OCI-LY1 (cell line): Measurements from ENCODE around the gene SLC5A12.
A peak's percentile ranks its signal among the peaks of the same experiment; 100 is the strongest.

ENCODE experiments used
- H2AFZ ChIP-seq: fragments of 200-600 bp; sonication (generic), shearing (Covaris generic); 2 replicates; pipeline ENCODE4 v1.6.0; 2014; ENCODE audit warnings: antibody characterized with exemption, mild to moderate bottlenecking, low read length
- H3F3A ChIP-seq: fragments of 200-600 bp; sonication (generic), shearing (Covaris generic); 2 replicates; pipeline ENCODE4 v1.6.0; 2014; ENCODE audit warnings: mild to moderate bottlenecking, antibody characterized with exemption, low read length, moderate library complexity; ENCODE audit not compliant: insufficient read depth
- H3K27ac ChIP-seq: fragments of 200-600 bp; sonication (generic); 2 replicates; pipeline ENCODE4 v1.5.1; 2014; ENCODE audit warnings: low read length, mixed run types, mild to moderate bottlenecking, low read depth; ENCODE audit not compliant: poor library complexity, severe bottlenecking
- H3K27me3 ChIP-seq: fragments of 200-600 bp; sonication (generic); 2 replicates; pipeline ENCODE4 v1.6.0; 2014; ENCODE audit warnings: antibody characterized with exemption, mild to moderate bottlenecking, low read length, moderate library complexity; ENCODE audit not compliant: insufficient read depth
- H3K36me3 ChIP-seq: fragments of 200-600 bp; sonication (generic); 2 replicates; pipeline ENCODE4 v1.6.1; 2014; ENCODE audit warnings: mild to moderate bottlenecking, antibody characterized with exemption, low read length, moderate library complexity, mixed read lengths; ENCODE audit not compliant: insufficient read depth
- H3K4me1 ChIP-seq: fragments of 200-600 bp; sonication (generic); 2 replicates; pipeline ENCODE4 v1.5.1; 2014; ENCODE audit warnings: mild to moderate bottlenecking, low read length, moderate library complexity; ENCODE audit not compliant: insufficient read depth, severe bottlenecking
- H3K4me2 ChIP-seq: fragments of 200-600 bp; sonication (generic), shearing (Covaris generic); 2 replicates; pipeline ENCODE4 v1.6.1; 2014; ENCODE audit warnings: low read length
- H3K4me3 ChIP-seq: fragments of 200-600 bp; sonication (generic); 2 replicates; pipeline ENCODE4 v1.5.1; 2014; ENCODE audit warnings: low read length, low read depth, mild to moderate bottlenecking, mixed read lengths; ENCODE audit not compliant: poor library complexity, severe bottlenecking
- H3K79me2 ChIP-seq: fragments of 200-600 bp; shearing (Covaris generic); 2 replicates; pipeline ENCODE4 v1.6.1; 2016; ENCODE audit warnings: mixed run types, low read length, mixed read lengths; ENCODE audit not compliant: insufficient read depth
- H3K9ac ChIP-seq: fragments of 200-600 bp; sonication (generic), shearing (Covaris generic); 2 replicates; pipeline ENCODE4 v1.6.1; 2014; ENCODE audit warnings: mild to moderate bottlenecking, low read length, mixed read lengths
- H3K9me2 ChIP-seq: fragments of 200-600 bp; sonication (generic), shearing (Covaris generic); 2 replicates; pipeline ENCODE4 v1.6.1; 2014; ENCODE audit warnings: low read depth, mild to moderate bottlenecking, low read length, mixed read lengths
- H3K9me3 ChIP-seq: fragments of 200-600 bp; shearing (Covaris generic); 2 replicates; pipeline ENCODE4 v1.6.1; 2014; ENCODE audit warnings: low read length, mixed read lengths
- H4K20me1 ChIP-seq: fragments of 200-600 bp; sonication (generic), shearing (Covaris generic); 2 replicates; pipeline ENCODE4 v1.6.0; 2016; ENCODE audit warnings: mild to moderate bottlenecking, low read length; ENCODE audit not compliant: insufficient read depth
- EZH2 ChIP-seq: fragments of 200-600 bp; sonication (generic), shearing (Covaris generic); IDR thresholded peaks from 2 replicates; pipeline ENCODE4 v1.8.0; 2017; ENCODE audit warnings: borderline replicate concordance, mixed run types, mild to moderate bottlenecking, antibody characterized with exemption, low read length, moderate library complexity, mixed read lengths
- TF ChIP-seq, protein P1 (sequence below): fragments of 200-600 bp; sonication (generic), shearing (Covaris generic); IDR thresholded peaks from 2 replicates; pipeline ENCODE4 v1.5.1; 2017; ENCODE audit warnings: mild to moderate bottlenecking, antibody characterized with exemption, low read length, moderate library complexity, mixed read lengths

Gene SLC5A12

DNA sequence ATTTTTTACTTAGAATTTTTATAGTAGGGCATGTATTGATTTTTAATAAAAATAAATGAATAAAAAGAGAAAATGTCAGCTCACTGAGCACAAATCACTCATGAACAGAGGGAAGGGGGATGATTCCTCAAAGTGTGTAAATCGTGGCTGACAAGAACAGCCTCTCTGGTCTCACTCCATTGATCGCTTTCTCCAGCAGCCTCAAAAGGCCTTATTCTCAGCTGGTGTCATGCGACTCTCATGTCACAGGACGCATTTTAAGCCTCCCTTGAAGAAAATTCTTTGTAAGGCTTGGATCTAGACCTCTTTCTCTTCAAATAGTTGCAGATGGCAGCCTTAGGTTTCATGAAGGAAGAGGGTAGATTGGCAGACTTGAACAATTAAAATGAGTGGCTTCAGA, 33.9 kb upstream of the SLC5A12 start:
- Histone ChIP-seq H3F3A (no peaks in the 10 kb centered on the region), H3K4me1 (peaks cover 78% of the 10 kb centered on the region), H3K9me3 (0 out of 2 replicates have a peak, but pooled peaks cover 3% of the 10 kb centered on the region), H3K36me3 (no peaks in the 10 kb centered on the region; the same call in 1 of the 2 replicates), H2AFZ (no peak overlapping the region), H3K27ac (peak overlapping the region; percentile 95), H3K4me3 (no peak overlapping the region), H3K79me2 (no peaks in the 10 kb centered on the region), H3K9ac (peak overlapping the region; percentile 56), H4K20me1 (no peaks in the 10 kb centered on the region), H3K27me3 (no peaks in the 10 kb centered on the region), H3K4me2 (peak overlapping the region; percentile 26; the same call in 1 of the 2 replicates), H3K9me2 (no peaks in the 10 kb centered on the region)
- TF ChIP-seq EZH2: no peak
- TF ChIP-seq, protein P1, sequence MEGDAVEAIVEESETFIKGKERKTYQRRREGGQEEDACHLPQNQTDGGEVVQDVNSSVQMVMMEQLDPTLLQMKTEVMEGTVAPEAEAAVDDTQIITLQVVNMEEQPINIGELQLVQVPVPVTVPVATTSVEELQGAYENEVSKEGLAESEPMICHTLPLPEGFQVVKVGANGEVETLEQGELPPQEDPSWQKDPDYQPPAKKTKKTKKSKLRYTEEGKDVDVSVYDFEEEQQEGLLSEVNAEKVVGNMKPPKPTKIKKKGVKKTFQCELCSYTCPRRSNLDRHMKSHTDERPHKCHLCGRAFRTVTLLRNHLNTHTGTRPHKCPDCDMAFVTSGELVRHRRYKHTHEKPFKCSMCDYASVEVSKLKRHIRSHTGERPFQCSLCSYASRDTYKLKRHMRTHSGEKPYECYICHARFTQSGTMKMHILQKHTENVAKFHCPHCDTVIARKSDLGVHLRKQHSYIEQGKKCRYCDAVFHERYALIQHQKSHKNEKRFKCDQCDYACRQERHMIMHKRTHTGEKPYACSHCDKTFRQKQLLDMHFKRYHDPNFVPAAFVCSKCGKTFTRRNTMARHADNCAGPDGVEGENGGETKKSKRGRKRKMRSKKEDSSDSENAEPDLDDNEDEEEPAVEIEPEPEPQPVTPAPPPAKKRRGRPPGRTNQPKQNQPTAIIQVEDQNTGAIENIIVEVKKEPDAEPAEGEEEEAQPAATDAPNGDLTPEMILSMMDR: no peak

DNA sequence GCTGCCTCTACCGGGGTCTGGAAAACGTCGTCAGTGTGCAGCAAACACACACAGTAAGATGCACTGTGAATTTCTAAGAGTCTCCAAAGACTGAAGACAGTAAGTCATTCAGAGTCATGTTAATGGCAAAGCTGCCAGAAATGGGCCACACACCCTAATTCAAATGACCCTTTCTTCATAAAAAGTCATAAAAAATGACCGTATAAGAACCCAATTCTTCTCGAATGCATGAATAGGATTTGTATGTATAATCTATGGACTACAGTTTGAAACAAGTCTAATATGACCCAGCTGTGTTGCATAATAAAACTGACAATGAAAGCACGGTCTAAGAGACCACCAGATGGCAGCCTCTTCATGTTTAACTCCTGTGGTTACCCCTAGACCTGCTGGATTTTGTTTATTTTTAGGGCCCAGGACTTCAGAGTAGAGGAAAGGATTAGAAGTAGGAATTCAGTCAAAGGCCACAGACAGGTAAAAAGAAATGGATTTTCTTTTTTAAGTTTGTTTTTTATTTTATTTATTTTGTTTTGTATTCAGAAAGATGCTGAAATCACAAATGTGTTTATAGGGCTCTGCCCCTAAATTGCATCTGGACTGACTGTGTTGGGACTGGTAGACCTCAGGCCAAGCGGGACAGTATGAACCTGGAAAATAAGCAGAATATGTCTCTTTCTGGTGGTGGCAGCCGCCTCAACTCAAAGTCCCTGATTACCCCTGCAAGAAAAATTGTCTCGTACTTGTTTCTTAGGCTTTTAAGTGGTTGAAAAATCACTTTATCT, 32.1 kb upstream of the SLC5A12 start:
- Histone ChIP-seq H3K9me3 (0 out of 2 replicates have a peak, but pooled peaks cover 3% of the 10 kb centered on the region), H3K4me2 (peak overlapping the region; percentile 53), H3K79me2 (no peaks in the 10 kb centered on the region), H3K4me1 (peaks cover 60% of the 10 kb centered on the region), H3K36me3 (no peaks in the 10 kb centered on the region; the same call in 1 of the 2 replicates), H3K27me3 (no peaks in the 10 kb centered on the region), H3K4me3 (no peak overlapping the region), H4K20me1 (no peaks in the 10 kb centered on the region), H3K9ac (peak overlapping the region; percentile 56), H3K27ac (peak overlapping the region; percentile 95), H3F3A (no peaks in the 10 kb centered on the region), H2AFZ (no peak overlapping the region), H3K9me2 (no peaks in the 10 kb centered on the region)
- TF ChIP-seq EZH2: no peak
- TF ChIP-seq, protein P1: peak; percentile 94

DNA sequence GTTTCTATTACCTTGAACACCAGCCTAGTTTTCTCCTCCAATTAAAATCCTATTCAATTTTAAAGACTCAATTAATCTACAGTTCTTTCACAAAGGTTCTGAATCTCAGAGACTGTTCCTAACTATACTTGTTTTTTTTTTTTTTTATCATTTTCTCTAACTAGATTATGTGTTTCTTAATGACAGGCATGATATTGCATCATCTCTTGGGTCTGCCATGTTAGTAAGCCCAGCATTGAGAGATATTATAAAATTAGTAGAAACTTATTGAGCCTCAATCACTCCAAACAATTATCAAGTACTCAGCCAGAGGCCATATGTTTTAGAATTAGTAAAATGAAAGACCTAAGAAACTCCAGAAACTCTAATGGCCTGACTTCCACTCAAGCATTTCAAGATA, 28.1 kb upstream of the SLC5A12 start:
- H2AFZ ChIP-seq: no peak overlapping the region
- H3K79me2 ChIP-seq: no peaks in the 10 kb centered on the region
- H3K9ac ChIP-seq: no peak overlapping the region
- no peak for TF ChIP-seq EZH2
- TF ChIP-seq, protein P1: no peak
- H3K27me3 ChIP-seq: no peaks in the 10 kb centered on the region
- H3F3A ChIP-seq: no peaks in the 10 kb centered on the region
- H3K9me2 ChIP-seq: no peaks in the 10 kb centered on the region
- no peaks in the 10 kb centered on the region for H3K9me3 ChIP-seq
- H3K36me3 ChIP-seq: no peaks in the 10 kb centered on the region; the same call in 1 of the 2 replicates
- H3K27ac ChIP-seq: no peak overlapping the region
- no peak overlapping the region for H3K4me3 ChIP-seq
- peaks cover 26% of the 10 kb centered on the region for H3K4me1 ChIP-seq
- H4K20me1 ChIP-seq: no peaks in the 10 kb centered on the region
- no peak overlapping the region for H3K4me2 ChIP-seq
